ENCODE measurements around the gene PLEKHB2.

PLEKHB2 gene

GRCh38 chr2:131127981-131128380 lies 22.8 kb downstream of the PLEKHB2 start:
- H3K4me3 ChIP-seq (replicated peaks; ENCODE audit: low read depth, low read length): no peak overlapping the region
- DNase-seq (ENCODE audit: extremely low read depth, low read depth): no peak
- no peak for TF ChIP-seq CTCF (IDR thresholded peaks at IDR 0.05; ENCODE audit: low read depth, low read length, missing control alignments)

GRCh38 chr2:131130298-131130596 lies 25.1 kb downstream of the PLEKHB2 start:
- no peak for DNase-seq (ENCODE audit: extremely low read depth, low read depth)
- no peak for TF ChIP-seq CTCF (IDR thresholded peaks at IDR 0.05; ENCODE audit: low read depth, low read length, missing control alignments)
- no peak overlapping the region for H3K4me3 ChIP-seq (replicated peaks; ENCODE audit: low read depth, low read length)

- no peak for DNase-seq (ENCODE audit: extremely low read depth, low read depth)
- H3K4me3 ChIP-seq (replicated peaks; ENCODE audit: low read depth, low read length): no peak overlapping the region
- no peak for TF ChIP-seq CTCF (IDR thresholded peaks at IDR 0.05; ENCODE audit: low read depth, low read length, missing control alignments)
Observed at GRCh38 chr2:131132729-131133128, 27.6 kb downstream of the PLEKHB2 start.

- H3K4me3 ChIP-seq (replicated peaks; ENCODE audit: low read depth, low read length): no peak overlapping the region
- DNase-seq (ENCODE audit: extremely low read depth, low read depth): no peak
- no peak for TF ChIP-seq CTCF (IDR thresholded peaks at IDR 0.05; ENCODE audit: low read depth, low read length, missing control alignments)
Observed at GRCh38 chr2:131140581-131140980, 35.4 kb downstream of the PLEKHB2 start.

- no peak overlapping the region for H3K4me3 ChIP-seq (replicated peaks; ENCODE audit: low read depth, low read length)
- DNase-seq (ENCODE audit: extremely low read depth, low read depth): no peak
- TF ChIP-seq CTCF (IDR thresholded peaks at IDR 0.05; ENCODE audit: low read depth, low read length, missing control alignments): no peak
Observed at GRCh38 chr2:131142849-131143248, 37.7 kb downstream of the PLEKHB2 start.

- no peak for DNase-seq (ENCODE audit: extremely low read depth, low read depth)
- TF ChIP-seq CTCF (IDR thresholded peaks at IDR 0.05; ENCODE audit: low read depth, low read length, missing control alignments): no peak
- H3K4me3 ChIP-seq (replicated peaks; ENCODE audit: low read depth, low read length): no peak overlapping the region
Observed at GRCh38 chr2:131143803-131144202, 38.7 kb downstream of the PLEKHB2 start.

- H3K4me3 ChIP-seq (replicated peaks; ENCODE audit: low read depth, low read length): no peak overlapping the region
- TF ChIP-seq CTCF (IDR thresholded peaks at IDR 0.05; ENCODE audit: low read depth, low read length, missing control alignments): no peak
- DNase-seq (ENCODE audit: extremely low read depth, low read depth): no peak
Observed at GRCh38 chr2:131145040-131145439, 39.9 kb downstream of the PLEKHB2 start.

Data from HFF-Myc (cell line).